ENCODE data around the gene ASNSD1. TPM values are rescaled to one million over a fixed set of nuclear protein-coding genes. Genes with fewer than 3 reads are reported as not detected.

Gene ASNSD1
- total and polyA plus RNA-seq, 4 donors = 28.0 to 55.8 (median 30.1) TPM

- no peak overlapping the region for H3K4me3 ChIP-seq
- TF ChIP-seq CTCF (IDR thresholded peaks at IDR 0.05; ENCODE audit: control extremely low read depth, extremely low read depth) = no peak
- 98% methylated on average over 5 of the region's 5 CpGs for WGBS, 2 donors
- no peaks in the 10 kb centered on the region for H3K9me3 ChIP-seq (ENCODE audit: control insufficient read depth in 4 of 4, insufficient read depth in 3 of 4, low read length in 3 of 4)
- DNase-seq (no peak), ATAC-seq (ENCODE audit: insufficient read depth, low FRiP score) (no peak)
- H3K36me3 ChIP-seq (ENCODE audit: control insufficient read depth in 4 of 4, insufficient read depth in 4 of 4, low read length in 4 of 4) = peaks cover 10 to 27% (median 21%) of the 10 kb centered on the region in 4 donors
- H3K4me1 ChIP-seq (ENCODE audit: control insufficient read depth in 5 of 5, insufficient read depth in 5 of 5, low read length in 5 of 5) = peaks cover 0 to 9% (median 0%) of the 10 kb centered on the region in 5 donors
- no peaks in the 10 kb centered on the region for H3K27me3 ChIP-seq (ENCODE audit: control insufficient read depth in 3 of 3, insufficient read depth in 3 of 3, low read length in 2 of 3)
- H3K27ac ChIP-seq (ENCODE audit: low read depth in 1 of 2, low read length in 1 of 2) = no peak overlapping the region
- no peak overlapping the region for H3K9ac ChIP-seq (ENCODE audit: insufficient read depth in 1 of 2, low read length in 2 of 2)
Measured at GRCh38 chr2:189669913-189670312, 8.7 kb downstream of the ASNSD1 start.

- 40% methylated on average over 12 of the region's 12 CpGs for whole genome bisulfite sequencing, 2 donors
- no peak for DNase-seq
Measured at GRCh38 chr2:189673661-189674373, 12.6 kb downstream of the ASNSD1 start.

GRCh38 chr2:189674374-189675112, 13.3 kb downstream of the ASNSD1 start, which contains the start of gene ANKAR:
ANKAR (plus strand) TSS chr2:189674670; CDS start chr2:189676491, 1,821 bp downstream.
- Histone ChIP-seq H3K27ac (ENCODE audit: low read depth in 1 of 2, low read length in 1 of 2) (peak within 1 kb of the TSS; percentile 94 to 98), H3K27me3 (ENCODE audit: control insufficient read depth in 3 of 3, insufficient read depth in 3 of 3, low read length in 2 of 3) (no peaks in the 10 kb centered on the region), H3K9me3 (ENCODE audit: control insufficient read depth in 4 of 4, insufficient read depth in 3 of 4, low read length in 3 of 4) (no peaks in the 10 kb centered on the region), H3K4me1 (ENCODE audit: control insufficient read depth in 5 of 5, insufficient read depth in 5 of 5, low read length in 5 of 5) (peaks cover 0 to 12% (median 3%) of the 10 kb centered on the region in 5 donors), H3K4me3 (peak within 1 kb of the TSS; percentile 80), H3K9ac (ENCODE audit: insufficient read depth in 1 of 2, low read length in 2 of 2) (peak within 1 kb of the TSS; percentile 92 to 99), H3K36me3 (ENCODE audit: control insufficient read depth in 4 of 4, insufficient read depth in 4 of 4, low read length in 4 of 4) (peaks cover 3 to 17% (median 8%) of the 10 kb centered on the region in 4 donors)
- ATAC-seq (ENCODE audit: insufficient read depth, low FRiP score) (peak; percentile 100), DNase-seq (peak; percentile 94 to 95 (median 95))
- 1% methylated on average over 51 to 62 of the region's 62 CpGs for WGBS, 2 donors
- TF ChIP-seq CTCF (IDR thresholded peaks at IDR 0.05; ENCODE audit: control extremely low read depth, extremely low read depth) = peak; percentile 76

More at GRCh38 chr2:189673661-189674373, 12.6 kb downstream of the ASNSD1 start:
- ATAC-seq (ENCODE audit: insufficient read depth, low FRiP score) = no peak
- H3K9me3 ChIP-seq (ENCODE audit: control insufficient read depth in 4 of 4, insufficient read depth in 3 of 4, low read length in 3 of 4) = no peaks in the 10 kb centered on the region
- H3K36me3 ChIP-seq (ENCODE audit: control insufficient read depth in 4 of 4, insufficient read depth in 4 of 4, low read length in 4 of 4) = peaks cover 6 to 20% (median 8%) of the 10 kb centered on the region in 4 donors
- H3K4me3 ChIP-seq = peak overlapping the region; percentile 80
- H3K27ac ChIP-seq (ENCODE audit: low read depth in 1 of 2, low read length in 1 of 2) = peak overlapping the region; percentile 94 to 98
- no peaks in the 10 kb centered on the region for H3K27me3 ChIP-seq (ENCODE audit: control insufficient read depth in 3 of 3, insufficient read depth in 3 of 3, low read length in 2 of 3)
- no peak for TF ChIP-seq CTCF (IDR thresholded peaks at IDR 0.05; ENCODE audit: control extremely low read depth, extremely low read depth)
- H3K9ac ChIP-seq (ENCODE audit: insufficient read depth in 1 of 2, low read length in 2 of 2) = peak overlapping the region in 1 of 2 donors; percentile 55
- H3K4me1 ChIP-seq (ENCODE audit: control insufficient read depth in 5 of 5, insufficient read depth in 5 of 5, low read length in 5 of 5) = peaks cover 0 to 12% (median 3%) of the 10 kb centered on the region in 5 donors

Data from lung (tissue), 12 donors.